ENCODE data around the gene COA5.
A peak's percentile ranks its signal among the peaks of the same experiment; 100 is the strongest.

The COA5 gene

GRCh38 chr2:98560256-98560771 is 48.0 kb downstream of the COA5 start:
- Histone ChIP-seq H3K36me3 (replicated peaks) (peaks cover 2% of the 10 kb centered on the region), H3K4me3 (ENCODE audit: low read depth, low read length) (no peak overlapping the region), H3K27me3 (replicated peaks) (no peaks in the 10 kb centered on the region), H3K27ac (peak overlapping the region; percentile 57)
- in situ Hi-C loops (cut with HindIII; ENCODE audit: low pct_ligation_motif_present, low sequenced_read_pairs), result no loop called here
- DNase-seq, result peak; percentile 91
- TF ChIP-seq CTCF (IDR thresholded peaks at IDR 0.05; ENCODE audit: low read depth, low read length, missing control alignments), result no peak

GRCh38 chr2:98559581-98559980 is 48.7 kb downstream of the COA5 start:
- H3K4me3 ChIP-seq (ENCODE audit: low read depth, low read length), result no peak overlapping the region
- TF ChIP-seq CTCF (IDR thresholded peaks at IDR 0.05; ENCODE audit: low read depth, low read length, missing control alignments), result no peak
- no peaks in the 10 kb centered on the region for H3K27me3 ChIP-seq (replicated peaks)
- H3K36me3 ChIP-seq (replicated peaks), result no peaks in the 10 kb centered on the region
- in situ Hi-C loops (cut with HindIII; ENCODE audit: low pct_ligation_motif_present, low sequenced_read_pairs), result no loop called here
- no peak for DNase-seq
- peak overlapping the region; percentile 57 for H3K27ac ChIP-seq

GRCh38 chr2:98558852-98559530 is 49.3 kb downstream of the COA5 start:
- Histone ChIP-seq H3K36me3 (replicated peaks) (no peaks in the 10 kb centered on the region), H3K4me3 (ENCODE audit: low read depth, low read length) (no peak overlapping the region)
- in situ Hi-C loops (cut with HindIII; ENCODE audit: low pct_ligation_motif_present, low sequenced_read_pairs), result no loop called here

GRCh38 chr2:98556344-98557033 is 51.8 kb downstream of the COA5 start:
- H3K4me3 ChIP-seq (ENCODE audit: low read depth, low read length), result no peak overlapping the region
- no peak for DNase-seq
- no peak overlapping the region for H3K27ac ChIP-seq
- H3K36me3 ChIP-seq (replicated peaks), result no peaks in the 10 kb centered on the region
- TF ChIP-seq CTCF (IDR thresholded peaks at IDR 0.05; ENCODE audit: low read depth, low read length, missing control alignments), result no peak
- in situ Hi-C loops (cut with HindIII; ENCODE audit: low pct_ligation_motif_present, low sequenced_read_pairs), result no loop called here
- H3K27me3 ChIP-seq (replicated peaks), result no peaks in the 10 kb centered on the region

More at GRCh38 chr2:98558852-98559530, 49.3 kb downstream of the COA5 start:
- H3K27me3 ChIP-seq (replicated peaks), result no peaks in the 10 kb centered on the region
- H3K27ac ChIP-seq, result no peak overlapping the region
- no peak for DNase-seq
- TF ChIP-seq CTCF (IDR thresholded peaks at IDR 0.05; ENCODE audit: low read depth, low read length, missing control alignments), result no peak

GRCh38 chr2:98555696-98556095 is 52.6 kb downstream of the COA5 start:
- no peaks in the 10 kb centered on the region for H3K36me3 ChIP-seq (replicated peaks)
- H3K4me3 ChIP-seq (ENCODE audit: low read depth, low read length), result no peak overlapping the region
- H3K27ac ChIP-seq, result no peak overlapping the region
- in situ Hi-C loops (cut with HindIII; ENCODE audit: low pct_ligation_motif_present, low sequenced_read_pairs), result no loop called here
- no peaks in the 10 kb centered on the region for H3K27me3 ChIP-seq (replicated peaks)
- no peak for TF ChIP-seq CTCF (IDR thresholded peaks at IDR 0.05; ENCODE audit: low read depth, low read length, missing control alignments)
- DNase-seq, result no peak
